Bronchial epithelial cell (primary cell): ENCODE measurements around the gene DPPA5. TPM values are rescaled to one million over a fixed set of nuclear protein-coding genes. Genes with fewer than 3 reads are reported as not detected.

Experiments
- DNase-seq: peaks from one replicate; pipeline ENCODE4 v3.0.0-alpha.2; 2010; ENCODE audit warnings: low read depth
- FAIRE-seq: peaks from 2 replicates; lab custom pipeline; 2011; peaks lifted over from hg19 to GRCh38; lab: Jason Lieb, UNC
- H3K27me3 ChIP-seq: 2 replicates; pipeline ENCODE4 v1.5.1; 2011; ENCODE audit warnings: low read length; ENCODE audit not compliant: control insufficient read depth, insufficient read depth
- H3K36me3 ChIP-seq: 2 replicates; pipeline ENCODE4 v1.5.1; 2011; ENCODE audit warnings: low read length; ENCODE audit not compliant: control insufficient read depth, insufficient read depth
- H3K4me3 ChIP-seq: 2 replicates; pipeline ENCODE4 v1.5.1; 2011; ENCODE audit warnings: mild to moderate bottlenecking, low read depth, low read length, control low read depth
- CTCF ChIP-seq: IDR thresholded peaks from 2 replicates; pipeline ENCODE4 v1.5.1; 2011; ENCODE audit warnings: mild to moderate bottlenecking, moderate library complexity, low read length, control low read depth, inconsistent platforms; ENCODE audit not compliant: insufficient read depth, severe bottlenecking
- total RNA-seq: library from RNA; depleted of rRNA; stranded (reverse); fragments of >200 nt; gene quantifications from 2 replicates; pipeline ENCODE4 v1.2.1, GENCODE V29; 2014

DPPA5 gene
- total RNA-seq, 1 donor from 2014 or later: not detected

- no peak for DNase-seq
- Histone ChIP-seq H3K4me3 (no peak overlapping the region), H3K27me3 (no peaks in the 10 kb centered on the region), H3K36me3 (no peaks in the 10 kb centered on the region)
- no peak for FAIRE-seq
- no peak for TF ChIP-seq CTCF
These were observed 8.9 kb upstream of the DPPA5 start for GRCh38 chr6:73362869-73363536.

- no peak for TF ChIP-seq CTCF
- no peaks in the 10 kb centered on the region for H3K36me3 ChIP-seq
- DNase-seq (no peak), FAIRE-seq (no peak)
- H3K4me3 ChIP-seq: no peak within 1 kb of the TSS
- H3K27me3 ChIP-seq: no peaks in the 10 kb centered on the region
These were observed 8.3 kb upstream of the DPPA5 start, which contains the start of gene KHDC3L for GRCh38 chr6:73362358-73362757. Gene KHDC3L (plus strand): TSS chr6:73362658. CDS start chr6:73362730, 72 bp downstream.

- Histone ChIP-seq H3K36me3 (no peaks in the 10 kb centered on the region), H3K27me3 (no peaks in the 10 kb centered on the region), H3K4me3 (no peak overlapping the region)
- FAIRE-seq (no peak), DNase-seq (no peak)
- TF ChIP-seq CTCF: no peak
These were observed 4.8 kb downstream of the DPPA5 start for GRCh38 chr6:73349311-73349710.

GRCh38 chr6:73348550-73349204 lies 5.4 kb downstream of the DPPA5 start:
- Histone ChIP-seq H3K36me3 (no peaks in the 10 kb centered on the region), H3K27me3 (no peaks in the 10 kb centered on the region), H3K4me3 (no peak overlapping the region)
- no peak for FAIRE-seq
- TF ChIP-seq CTCF: no peak
- DNase-seq: no peak

GRCh38 chr6:73343164-73343563 lies 10.9 kb downstream of the DPPA5 start:
- FAIRE-seq (no peak), DNase-seq (no peak)
- Histone ChIP-seq H3K4me3 (no peak overlapping the region), H3K27me3 (no peaks in the 10 kb centered on the region), H3K36me3 (no peaks in the 10 kb centered on the region)
- TF ChIP-seq CTCF: no peak
